Smooth muscle cell (in vitro differentiated cells): ENCODE data around the gene IFNAR1. TPM values are rescaled to one million over a fixed set of nuclear protein-coding genes. Genes with fewer than 3 reads are reported as not detected.

Source experiments
- DNase-seq: peaks from one replicate; lab custom pipeline; 2025; ENCODE audit not compliant: unreplicated experiment; lab: John Stamatoyannopoulos, UW
- H2AFZ ChIP-seq: fragments of 200-600 bp; sonication (generic); 2 replicates; pipeline ENCODE4 v1.6.0; 2016; ENCODE audit warnings: antibody characterized with exemption, low read depth, mild to moderate bottlenecking
- H3F3A ChIP-seq: fragments of 200-600 bp; sonication (generic); 2 replicates; pipeline ENCODE4 v1.6.0; 2017; ENCODE audit warnings: antibody characterized with exemption, low read depth
- H3K27ac ChIP-seq: fragments of 200-600 bp; sonication (generic); 2 replicates; pipeline ENCODE4 v1.5.1; 2016; ENCODE audit warnings: low read depth, mild to moderate bottlenecking
- H3K27me3 ChIP-seq: fragments of 200-600 bp; sonication (generic); 2 replicates; pipeline ENCODE4 v1.6.1; 2016; ENCODE audit warnings: low read depth, mild to moderate bottlenecking
- H3K36me3 ChIP-seq: fragments of 200-600 bp; sonication (generic); 2 replicates; pipeline ENCODE4 v1.5.1; 2016; ENCODE audit warnings: low read depth
- H3K4me1 ChIP-seq: fragments of 200-600 bp; sonication (generic); 2 replicates; pipeline ENCODE4 v1.5.1; 2016; ENCODE audit warnings: low read depth
- H3K4me2 ChIP-seq: fragments of 200-600 bp; sonication (generic); 2 replicates; pipeline ENCODE4 v1.6.0; 2016; ENCODE audit warnings: mild to moderate bottlenecking
- H3K4me3 ChIP-seq: fragments of 200-600 bp; sonication (generic); 2 replicates; pipeline ENCODE4 v1.5.1; 2016; ENCODE audit warnings: mild to moderate bottlenecking
- H3K79me2 ChIP-seq: fragments of 200-600 bp; sonication (generic); 2 replicates; pipeline ENCODE4 v1.6.0; 2016; ENCODE audit warnings: low read depth, mild to moderate bottlenecking
- H3K9ac ChIP-seq: fragments of 200-600 bp; sonication (generic); 2 replicates; pipeline ENCODE4 v1.6.0; 2016; ENCODE audit warnings: low read depth
- H3K9me3 ChIP-seq: fragments of 200-600 bp; sonication (generic); replicated peaks from 2 replicates; pipeline ENCODE4 v1.5.1; 2016; ENCODE audit warnings: low read depth
- H4K20me1 ChIP-seq: fragments of 200-600 bp; sonication (generic); 2 replicates; pipeline ENCODE4 v1.6.0; 2016; ENCODE audit warnings: low read depth
- WGBS: methylation state at CpG from one replicate; pipeline ENCODE4 v1.1.7; 2016; ENCODE audit warnings: low lambda C conversion rate; 5-methylcytosine and 5-hydroxymethylcytosine counted together
- polyA plus RNA-seq: library from polyadenylated mRNA; unstranded; fragments of >200 nt; fragmentation: Nextera tagmentation; extraction: Ambion mirVana; gene quantifications from 2 replicates; pipeline ENCODE4 v1.2.1, GENCODE V29; 2016
- total RNA-seq: library from RNA; depleted of rRNA; stranded (reverse); fragments of >200 nt; gene quantifications from 2 replicates; pipeline ENCODE4 v1.2.3, GENCODE V29; 2014
- TF ChIP-seq, protein P1 (sequence below): fragments of 200-600 bp; sonication (generic); IDR thresholded peaks from 2 replicates; pipeline ENCODE4 v1.5.1; 2017; ENCODE audit warnings: borderline replicate concordance, mild to moderate bottlenecking, antibody characterized with exemption; ENCODE audit not compliant: insufficient read depth, poor library complexity, severe bottlenecking

The IFNAR1 gene
- total and polyA plus RNA-seq, 2 experiments from 2014 or later: 37.1 to 93.0 TPM

DNA sequence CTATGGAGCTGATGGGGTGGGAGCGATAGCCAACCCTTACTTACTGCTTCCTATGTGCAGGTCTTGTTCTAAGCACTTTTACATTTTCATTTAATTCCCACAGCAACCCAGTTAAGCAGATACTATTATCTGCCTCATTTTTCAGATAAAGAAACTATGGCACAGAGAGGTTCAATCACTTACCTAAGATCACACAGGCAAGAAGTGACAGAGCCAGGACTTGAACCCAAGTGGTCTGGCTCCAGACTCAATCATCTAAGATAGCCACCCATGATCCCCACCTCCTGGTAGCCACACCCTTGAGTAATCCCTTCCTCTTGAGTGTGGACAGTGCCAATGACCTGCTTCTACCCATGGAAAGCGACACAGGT is 23.2 kb upstream of the IFNAR1 start:
- H2AFZ ChIP-seq: no peak overlapping the region
- no peaks in the 10 kb centered on the region for H3K27me3 ChIP-seq
- DNase-seq: no peak
- H3K9ac ChIP-seq: no peak overlapping the region
- no peak overlapping the region for H3K4me3 ChIP-seq
- no peaks in the 10 kb centered on the region for H3F3A ChIP-seq
- WGBS: 100% methylated on average over 2 of the region's 2 CpGs
- H3K4me2 ChIP-seq: peak overlapping the region; percentile 44
- H4K20me1 ChIP-seq: no peaks in the 10 kb centered on the region
- H3K9me3 ChIP-seq: no peaks in the 10 kb centered on the region
- TF ChIP-seq, protein P1, sequence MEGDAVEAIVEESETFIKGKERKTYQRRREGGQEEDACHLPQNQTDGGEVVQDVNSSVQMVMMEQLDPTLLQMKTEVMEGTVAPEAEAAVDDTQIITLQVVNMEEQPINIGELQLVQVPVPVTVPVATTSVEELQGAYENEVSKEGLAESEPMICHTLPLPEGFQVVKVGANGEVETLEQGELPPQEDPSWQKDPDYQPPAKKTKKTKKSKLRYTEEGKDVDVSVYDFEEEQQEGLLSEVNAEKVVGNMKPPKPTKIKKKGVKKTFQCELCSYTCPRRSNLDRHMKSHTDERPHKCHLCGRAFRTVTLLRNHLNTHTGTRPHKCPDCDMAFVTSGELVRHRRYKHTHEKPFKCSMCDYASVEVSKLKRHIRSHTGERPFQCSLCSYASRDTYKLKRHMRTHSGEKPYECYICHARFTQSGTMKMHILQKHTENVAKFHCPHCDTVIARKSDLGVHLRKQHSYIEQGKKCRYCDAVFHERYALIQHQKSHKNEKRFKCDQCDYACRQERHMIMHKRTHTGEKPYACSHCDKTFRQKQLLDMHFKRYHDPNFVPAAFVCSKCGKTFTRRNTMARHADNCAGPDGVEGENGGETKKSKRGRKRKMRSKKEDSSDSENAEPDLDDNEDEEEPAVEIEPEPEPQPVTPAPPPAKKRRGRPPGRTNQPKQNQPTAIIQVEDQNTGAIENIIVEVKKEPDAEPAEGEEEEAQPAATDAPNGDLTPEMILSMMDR: no peak
- no peak overlapping the region for H3K27ac ChIP-seq
- H3K36me3 ChIP-seq: no peaks in the 10 kb centered on the region
- peaks cover 3% of the 10 kb centered on the region for H3K4me1 ChIP-seq
- H3K79me2 ChIP-seq: no peaks in the 10 kb centered on the region

DNA sequence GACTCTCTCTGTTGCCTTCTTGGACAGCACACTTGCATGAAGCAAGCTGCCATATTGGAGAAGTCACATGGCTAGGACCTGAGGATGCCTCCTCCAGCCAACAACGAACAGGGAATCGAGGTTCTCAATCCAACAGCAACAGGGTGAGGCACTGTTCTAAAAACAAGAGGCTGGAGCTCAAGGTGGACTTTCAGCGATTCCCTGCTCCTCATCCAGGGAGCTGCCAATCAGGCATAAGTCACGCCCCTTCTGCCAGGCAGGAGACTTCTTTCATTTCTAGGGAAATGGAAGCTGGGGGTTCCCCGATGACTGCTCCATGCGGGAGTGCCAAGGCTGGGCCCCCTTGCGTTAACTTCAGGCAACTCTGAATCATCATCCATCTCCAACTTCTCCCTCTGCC is 22.7 kb upstream of the IFNAR1 start:
- Histone ChIP-seq H3K4me1 (peaks cover 3% of the 10 kb centered on the region), H3K27me3 (no peaks in the 10 kb centered on the region), H2AFZ (no peak overlapping the region), H3K4me2 (no peak overlapping the region), H3K9me3 (no peaks in the 10 kb centered on the region), H3K9ac (no peak overlapping the region), H3K36me3 (no peaks in the 10 kb centered on the region), H3K4me3 (no peak overlapping the region), H3K27ac (no peak overlapping the region), H3F3A (no peaks in the 10 kb centered on the region), H4K20me1 (no peaks in the 10 kb centered on the region), H3K79me2 (no peaks in the 10 kb centered on the region)
- WGBS: 93% methylated on average over 7 of the region's 7 CpGs
- TF ChIP-seq, protein P1: no peak
- DNase-seq: no peak

DNA sequence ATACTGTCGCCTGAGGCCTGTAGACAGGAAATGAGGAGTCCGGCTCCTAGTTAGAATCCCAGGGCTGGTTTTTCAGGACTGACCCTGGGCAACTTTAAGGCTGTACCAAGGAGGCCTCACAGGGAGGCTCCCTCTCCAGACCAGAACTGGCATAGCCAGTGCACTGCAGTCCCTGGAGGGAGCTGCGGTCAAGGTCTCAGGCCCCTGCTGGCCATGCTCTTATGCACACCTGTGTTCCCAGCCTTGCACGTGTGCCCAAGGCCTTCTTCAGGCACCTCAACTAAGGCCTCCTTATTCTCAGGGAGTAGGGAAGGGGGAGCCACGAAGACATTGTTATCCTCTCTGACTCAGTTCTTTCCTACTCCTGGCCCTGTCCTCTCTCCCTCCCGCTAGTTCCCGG is 22.0 kb upstream of the IFNAR1 start:
- peaks cover 3% of the 10 kb centered on the region for H3K4me1 ChIP-seq
- H2AFZ ChIP-seq: no peak overlapping the region
- H3K36me3 ChIP-seq: no peaks in the 10 kb centered on the region
- H3F3A ChIP-seq: no peaks in the 10 kb centered on the region
- no peak overlapping the region for H3K4me3 ChIP-seq
- H3K9ac ChIP-seq: no peak overlapping the region
- H3K79me2 ChIP-seq: no peaks in the 10 kb centered on the region
- H3K27ac ChIP-seq: no peak overlapping the region
- DNase-seq: no peak
- no peaks in the 10 kb centered on the region for H3K27me3 ChIP-seq
- WGBS: 87% methylated on average over 7 of the region's 7 CpGs
- H4K20me1 ChIP-seq: no peaks in the 10 kb centered on the region
- H3K4me2 ChIP-seq: no peak overlapping the region
- H3K9me3 ChIP-seq: no peaks in the 10 kb centered on the region
- TF ChIP-seq, protein P1: no peak

DNA sequence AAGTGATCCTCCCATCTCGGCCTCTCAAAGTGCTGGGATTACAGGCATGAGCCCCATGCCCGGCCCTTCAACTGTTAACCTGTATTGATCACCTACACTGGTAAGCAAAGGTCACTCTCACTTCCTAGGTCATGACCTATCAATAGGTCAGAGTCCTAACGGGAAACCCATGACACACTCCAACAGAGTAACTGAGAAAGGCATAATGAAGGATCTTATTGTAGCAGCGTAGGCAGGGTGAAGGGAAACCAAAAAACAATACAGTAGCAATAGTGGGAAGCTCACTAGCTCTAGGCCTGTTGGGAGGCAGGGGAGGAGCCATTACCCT is 19.5 kb upstream of the IFNAR1 start:
- Histone ChIP-seq H3F3A (no peaks in the 10 kb centered on the region), H2AFZ (no peak overlapping the region), H3K4me2 (no peak overlapping the region), H3K4me3 (no peak overlapping the region), H3K36me3 (no peaks in the 10 kb centered on the region), H3K9ac (no peak overlapping the region), H3K9me3 (no peaks in the 10 kb centered on the region), H3K27me3 (no peaks in the 10 kb centered on the region), H4K20me1 (no peaks in the 10 kb centered on the region), H3K27ac (no peak overlapping the region), H3K79me2 (no peaks in the 10 kb centered on the region), H3K4me1 (peaks cover 3% of the 10 kb centered on the region)
- DNase-seq: no peak
- TF ChIP-seq, protein P1: no peak
- WGBS: 98% methylated on average over 4 of the region's 4 CpGs
